GM20431 (cell line): Measurements from ENCODE around the gene NCOA3.
"Not testable (repeated sequence)": the region's sequence is repeated elsewhere in the genome, so short reads cannot be mapped to it uniquely, and the experiment has no call there.

Experiments
- in situ Hi-C: fragments of 300-500 bp; cut with MseI, MboI; formaldehyde crosslinking; loops from one replicate; pipeline ENCODE4 v1.15.0; 2020; ENCODE audit warnings: low sequenced_read_pairs; ENCODE audit not compliant: unreplicated experiment

Gene NCOA3

GRCh38 chr20:47531458-47531857, 29.8 kb downstream of the NCOA3 start:
- in situ Hi-C loops = no loop called here

- in situ Hi-C loops = no loop called here
Observed at GRCh38 chr20:47532002-47532401, 30.3 kb downstream of the NCOA3 start.

- in situ Hi-C loops = no loop called here
Observed at GRCh38 chr20:47533518-47534062, 31.9 kb downstream of the NCOA3 start.

GRCh38 chr20:47534405-47534804, 32.7 kb downstream of the NCOA3 start:
- in situ Hi-C loops = no loop called here

GRCh38 chr20:47535088-47535487, 33.4 kb downstream of the NCOA3 start:
- in situ Hi-C loops = no loop called here

GRCh38 chr20:47535994-47536393, 34.3 kb downstream of the NCOA3 start:
- in situ Hi-C loops = no loop called here

- in situ Hi-C loops = no loop called here
Observed at GRCh38 chr20:47540443-47541354, 39.0 kb downstream of the NCOA3 start.

- in situ Hi-C loops = no loop called here
Observed at GRCh38 chr20:47541355-47541922, 39.8 kb downstream of the NCOA3 start.

- in situ Hi-C loops = no loop called here
Observed at GRCh38 chr20:47543006-47543431, 41.3 kb downstream of the NCOA3 start.

GRCh38 chr20:47544240-47544639, 42.6 kb downstream of the NCOA3 start:
- in situ Hi-C loops = no loop called here

- in situ Hi-C loops = no loop called here
Observed at GRCh38 chr20:47544852-47545251, 43.2 kb downstream of the NCOA3 start.

GRCh38 chr20:47545499-47545898, 43.8 kb downstream of the NCOA3 start:
- in situ Hi-C loops = no loop called here

GRCh38 chr20:47546184-47547033, 44.7 kb downstream of the NCOA3 start:
- in situ Hi-C loops = no loop called here

GRCh38 chr20:47547034-47547387, 45.3 kb downstream of the NCOA3 start:
- in situ Hi-C loops = no loop called here

- in situ Hi-C loops = no loop called here
Observed at GRCh38 chr20:47549671-47550070, 48.0 kb downstream of the NCOA3 start.

- in situ Hi-C loops = no loop called here
Observed at GRCh38 chr20:47551222-47551621, 49.5 kb downstream of the NCOA3 start.

GRCh38 chr20:47551841-47552240, 50.2 kb downstream of the NCOA3 start:
- in situ Hi-C loops = no loop called here

- in situ Hi-C loops = no loop called here
Observed at GRCh38 chr20:47552996-47553395, 51.3 kb downstream of the NCOA3 start.

GRCh38 chr20:47553594-47554235, 52.0 kb downstream of the NCOA3 start:
- in situ Hi-C loops = not testable (repeated sequence)

GRCh38 chr20:47554283-47554682, 52.6 kb downstream of the NCOA3 start:
- in situ Hi-C loops = not testable (repeated sequence)
